Dermis microvascular lymphatic vessel endothelial cell (primary cell): ENCODE measurements around the gene UBA1. TPM values are rescaled to one million over a fixed set of nuclear protein-coding genes. Genes with fewer than 3 reads are reported as not detected.

Source experiments
- DNase-seq, 2 donors: peaks; one replicate each; pipeline versions ENCODE4 v3.0.0 to v3.0.0-alpha.2; 2010; ENCODE audit warnings: low read depth in 2 of 2
- total RNA-seq: library from RNA; depleted of rRNA; stranded (reverse); fragments of >200 nt; gene quantifications from 2 replicates; pipeline ENCODE4 v1.2.1, GENCODE V29; 2014

UBA1 gene
- total RNA-seq, 1 donor from 2014 or later: 115 TPM

DNA sequence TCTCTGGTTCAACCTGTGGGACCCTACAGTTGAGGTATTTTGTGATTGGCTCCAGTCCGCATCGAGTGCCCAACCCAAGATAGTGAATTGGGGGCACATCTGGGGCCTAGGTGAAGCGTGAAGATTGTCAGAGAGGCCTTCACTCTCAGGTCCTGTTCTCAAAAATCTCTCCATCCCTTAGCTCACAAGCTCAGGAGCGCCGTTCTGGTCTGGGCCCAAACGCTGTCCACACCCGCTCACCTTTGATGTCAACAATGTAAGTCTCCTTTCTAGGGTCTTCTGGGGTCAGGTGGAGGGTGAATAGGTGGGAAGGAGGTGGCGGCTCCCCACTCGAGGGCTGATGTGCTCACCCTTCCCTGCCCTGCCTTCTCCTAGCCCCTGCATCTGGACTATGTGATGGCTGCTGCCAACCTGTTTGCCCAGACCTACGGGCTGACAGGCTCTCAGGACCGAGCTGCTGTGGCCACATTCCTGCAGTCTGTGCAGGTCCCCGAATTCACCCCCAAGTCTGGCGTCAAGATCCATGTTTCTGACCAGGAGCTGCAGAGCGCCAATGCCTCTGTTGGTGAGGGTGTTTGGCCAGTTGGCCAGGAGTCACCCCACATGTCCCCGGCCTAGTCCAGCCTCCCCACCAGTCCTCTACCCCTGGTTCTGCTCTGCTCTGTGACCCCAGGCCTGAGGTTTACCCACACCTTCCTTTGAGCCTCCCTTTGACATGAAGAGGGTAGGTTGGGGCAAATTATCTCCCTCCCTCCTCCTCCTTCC lies 17.2 kb downstream of the UBA1 start:
- no peak for DNase-seq

DNA sequence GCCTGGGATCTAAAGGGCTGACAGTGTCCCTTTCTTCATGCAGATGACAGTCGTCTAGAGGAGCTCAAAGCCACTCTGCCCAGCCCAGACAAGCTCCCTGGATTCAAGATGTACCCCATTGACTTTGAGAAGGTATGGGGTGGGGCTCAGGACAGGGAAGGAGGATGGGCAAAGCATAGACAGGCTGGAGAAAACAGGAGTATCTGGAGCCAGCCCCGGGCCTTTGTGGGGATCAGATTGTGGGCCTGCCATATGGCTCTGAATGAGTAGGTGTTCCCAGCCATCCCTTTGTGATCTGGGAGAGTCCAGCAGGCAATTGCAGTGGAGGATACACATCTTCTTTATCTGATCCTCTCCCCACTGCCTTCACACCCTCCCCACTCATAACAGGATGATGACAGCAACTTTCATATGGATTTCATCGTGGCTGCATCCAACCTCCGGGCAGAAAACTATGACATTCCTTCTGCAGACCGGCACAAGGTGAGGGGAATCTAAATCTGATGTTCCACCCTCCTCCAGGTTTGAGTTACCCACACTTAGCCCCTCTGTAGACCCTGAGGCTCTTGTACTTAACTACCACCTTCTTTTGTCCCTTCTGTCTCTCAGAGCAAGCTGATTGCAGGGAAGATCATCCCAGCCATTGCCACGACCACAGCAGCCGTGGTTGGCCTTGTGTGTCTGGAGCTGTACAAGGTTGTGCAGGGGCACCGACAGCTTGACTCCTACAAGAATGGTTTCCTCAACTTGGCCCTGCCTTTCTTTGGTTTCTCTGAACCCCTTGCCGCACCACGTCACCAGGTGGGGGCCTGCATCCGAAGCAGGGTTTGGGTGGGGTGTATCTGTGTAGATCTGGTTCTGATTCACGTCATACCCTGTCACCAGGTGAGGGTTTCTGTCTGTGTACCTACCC lies 19.0 kb downstream of the UBA1 start:
- DNase-seq: no peak

DNA sequence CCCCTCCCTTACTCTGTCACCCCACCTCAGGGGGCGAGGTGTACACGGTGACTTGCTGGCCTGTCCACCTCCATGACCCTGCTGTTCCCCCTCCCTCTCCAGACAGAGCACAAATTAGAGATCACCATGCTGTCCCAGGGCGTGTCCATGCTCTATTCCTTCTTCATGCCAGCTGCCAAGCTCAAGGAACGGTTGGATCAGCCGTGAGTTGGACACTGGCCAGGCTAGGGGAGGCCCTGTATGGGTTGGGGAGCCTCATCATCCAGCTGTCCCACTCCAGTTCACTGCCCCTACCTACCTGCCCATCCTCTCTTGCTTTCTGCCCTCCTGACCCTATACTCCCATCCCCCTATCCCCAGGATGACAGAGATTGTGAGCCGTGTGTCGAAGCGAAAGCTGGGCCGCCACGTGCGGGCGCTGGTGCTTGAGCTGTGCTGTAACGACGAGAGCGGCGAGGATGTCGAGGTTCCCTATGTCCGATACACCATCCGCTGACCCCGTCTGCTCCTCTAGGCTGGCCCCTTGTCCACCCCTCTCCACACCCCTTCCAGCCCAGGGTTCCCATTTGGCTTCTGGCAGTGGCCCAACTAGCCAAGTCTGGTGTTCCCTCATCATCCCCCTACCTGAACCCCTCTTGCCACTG lies 20.9 kb downstream of the UBA1 start:
- DNase-seq: no peak

DNA sequence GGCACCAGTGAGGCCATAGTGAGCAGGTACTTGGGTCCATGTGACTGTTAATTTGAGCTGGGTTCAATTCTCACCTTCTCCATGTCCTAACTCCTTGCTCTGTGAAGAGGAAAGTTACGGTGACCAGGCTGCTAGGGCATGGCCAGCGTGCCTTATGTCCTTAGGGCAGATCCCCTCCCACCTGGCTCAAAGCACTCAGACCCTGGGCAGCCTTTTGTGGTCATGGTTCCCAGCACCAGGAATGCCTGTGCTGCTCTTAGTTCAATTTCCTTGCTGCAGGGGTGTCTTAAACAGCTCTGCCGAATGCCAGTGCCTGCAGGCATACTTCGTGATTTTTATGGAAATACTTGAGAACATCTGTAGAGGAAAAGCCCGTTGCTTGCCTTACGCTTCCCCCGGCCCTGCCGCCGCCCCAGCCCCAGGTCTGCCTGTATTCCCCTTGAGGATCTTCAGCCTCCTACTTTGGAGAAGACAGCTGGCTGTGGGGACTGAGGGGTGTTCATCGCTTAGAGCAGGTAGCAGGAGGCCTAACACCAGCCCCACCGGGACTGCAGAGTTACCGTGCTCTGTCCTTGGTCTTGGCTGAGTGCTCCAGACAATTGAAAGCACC lies 21.8 kb downstream of the UBA1 start:
- no peak for DNase-seq

DNA sequence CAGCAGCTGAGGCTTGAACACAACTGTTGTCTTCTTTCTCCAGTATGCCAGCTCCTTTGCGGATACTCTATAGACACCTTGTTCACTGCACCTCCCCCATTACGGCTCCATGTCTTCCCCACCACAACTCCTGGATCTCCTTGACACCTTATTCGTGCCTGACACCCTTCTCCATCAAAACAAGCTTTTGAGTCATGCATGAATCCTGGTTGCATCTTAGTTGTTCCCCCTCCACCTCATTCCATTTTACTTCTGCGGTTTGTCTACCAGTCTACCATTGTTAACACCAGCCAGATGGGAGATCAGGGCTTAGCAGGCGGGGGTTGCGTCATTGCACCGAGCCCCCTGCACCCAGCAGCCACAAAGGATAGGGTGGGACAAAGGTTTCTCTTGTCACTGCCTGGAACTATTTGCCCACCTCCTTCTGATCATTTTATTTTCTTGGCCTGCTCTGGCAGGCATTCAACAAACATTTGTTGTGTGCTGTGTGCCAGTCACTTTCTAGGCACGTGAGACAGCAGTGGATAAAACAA lies 22.8 kb downstream of the UBA1 start:
- DNase-seq: no peak

DNA sequence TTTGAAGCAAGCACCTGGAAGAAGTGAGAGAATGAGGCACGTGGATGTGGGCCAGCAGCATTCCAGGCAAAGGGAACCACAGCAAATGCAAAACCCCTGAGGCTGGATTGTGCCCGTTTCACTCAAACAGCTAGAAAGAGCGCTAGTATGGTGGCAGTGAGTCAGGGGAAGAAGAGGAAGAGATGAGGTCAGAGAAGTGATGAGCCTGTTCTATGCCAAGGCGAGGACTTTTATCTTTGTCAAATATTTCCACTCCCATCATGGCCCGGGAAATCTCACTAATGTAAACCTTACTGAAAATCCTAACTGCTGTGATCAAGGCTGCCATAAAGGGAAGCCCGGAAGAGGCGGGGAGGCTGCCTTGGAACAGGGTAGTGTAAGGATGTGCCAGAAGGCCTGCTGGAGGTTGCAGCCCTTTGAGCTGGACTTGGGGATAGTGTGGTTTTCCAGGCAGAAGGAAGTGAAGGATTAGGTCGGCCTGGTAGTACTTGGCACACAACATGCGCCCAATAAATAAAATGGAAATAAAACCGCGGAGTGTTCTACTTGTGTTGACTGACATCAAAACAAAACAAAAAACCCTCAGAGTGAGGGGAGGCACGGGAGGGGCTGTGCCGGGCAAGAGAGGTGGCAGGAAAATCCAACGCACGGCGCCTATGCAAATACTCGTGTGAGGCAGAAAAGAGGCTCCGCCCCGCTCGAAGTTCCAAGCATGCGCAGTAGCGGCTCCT lies 23.7 kb downstream of the UBA1 start:
- DNase-seq: peak; percentile 51 to 57

DNA sequence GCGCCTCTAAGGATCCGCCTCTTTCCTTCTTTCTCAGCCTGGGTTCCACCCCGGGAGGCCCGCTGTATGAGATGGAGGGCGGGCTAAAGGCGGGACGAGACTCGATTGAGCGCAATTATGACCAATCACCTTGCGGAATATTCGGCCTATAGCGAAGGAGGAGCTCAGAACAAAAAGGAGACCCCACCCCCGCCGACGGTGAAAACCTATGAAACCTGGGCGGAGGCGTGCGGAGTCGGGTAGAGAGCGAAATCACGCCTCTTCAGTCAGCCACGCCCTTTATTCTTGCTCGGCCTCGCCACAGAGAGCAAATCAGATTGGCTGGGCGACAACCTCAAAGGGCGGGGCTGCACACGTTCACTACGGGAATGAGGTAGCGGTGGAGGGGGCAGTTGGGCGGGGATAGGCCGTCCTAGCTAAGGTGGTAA lies 24.2 kb downstream of the UBA1 start:
- DNase-seq: peak; percentile 97 to 99

DNA sequence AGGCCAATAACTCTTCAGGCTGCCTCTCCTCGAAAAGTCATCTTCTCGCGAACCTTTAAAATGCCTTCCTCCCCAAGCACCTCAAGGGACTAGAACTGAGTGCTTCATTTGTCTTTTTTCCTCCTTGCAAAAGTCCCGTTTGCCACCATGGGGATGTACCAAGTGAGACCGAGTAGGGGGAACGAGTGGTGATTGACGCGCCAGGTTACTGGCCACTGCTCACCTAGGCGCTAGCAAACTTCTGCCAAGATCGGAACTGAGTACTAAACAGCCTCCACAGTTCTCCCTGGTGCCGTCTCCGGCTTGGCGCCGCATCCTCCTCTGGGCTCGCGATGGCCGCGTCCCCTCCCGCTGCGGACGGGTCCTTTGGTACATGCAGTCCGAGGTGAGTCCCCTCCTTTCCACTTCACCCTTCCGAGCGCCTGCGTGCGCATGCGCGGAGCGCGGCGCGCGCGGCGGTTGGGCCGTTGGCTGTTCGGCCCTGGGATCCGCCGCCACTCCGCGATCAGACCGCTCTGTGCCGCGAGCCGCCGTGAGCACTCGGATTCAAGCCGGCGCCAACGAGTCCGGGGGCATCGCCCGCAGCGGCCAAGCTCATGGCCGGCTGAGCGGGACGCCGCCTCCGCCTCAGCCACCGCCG lies 24.8 kb downstream of the UBA1 start, which contains the start of gene CDK16:
Gene CDK16, plus strand, starts transcription at position 402 of the 640 bp plus-strand sequence. CDS start 4,877 bp downstream, outside the sequence.
- DNase-seq: peak; percentile 78 to 82

DNA sequence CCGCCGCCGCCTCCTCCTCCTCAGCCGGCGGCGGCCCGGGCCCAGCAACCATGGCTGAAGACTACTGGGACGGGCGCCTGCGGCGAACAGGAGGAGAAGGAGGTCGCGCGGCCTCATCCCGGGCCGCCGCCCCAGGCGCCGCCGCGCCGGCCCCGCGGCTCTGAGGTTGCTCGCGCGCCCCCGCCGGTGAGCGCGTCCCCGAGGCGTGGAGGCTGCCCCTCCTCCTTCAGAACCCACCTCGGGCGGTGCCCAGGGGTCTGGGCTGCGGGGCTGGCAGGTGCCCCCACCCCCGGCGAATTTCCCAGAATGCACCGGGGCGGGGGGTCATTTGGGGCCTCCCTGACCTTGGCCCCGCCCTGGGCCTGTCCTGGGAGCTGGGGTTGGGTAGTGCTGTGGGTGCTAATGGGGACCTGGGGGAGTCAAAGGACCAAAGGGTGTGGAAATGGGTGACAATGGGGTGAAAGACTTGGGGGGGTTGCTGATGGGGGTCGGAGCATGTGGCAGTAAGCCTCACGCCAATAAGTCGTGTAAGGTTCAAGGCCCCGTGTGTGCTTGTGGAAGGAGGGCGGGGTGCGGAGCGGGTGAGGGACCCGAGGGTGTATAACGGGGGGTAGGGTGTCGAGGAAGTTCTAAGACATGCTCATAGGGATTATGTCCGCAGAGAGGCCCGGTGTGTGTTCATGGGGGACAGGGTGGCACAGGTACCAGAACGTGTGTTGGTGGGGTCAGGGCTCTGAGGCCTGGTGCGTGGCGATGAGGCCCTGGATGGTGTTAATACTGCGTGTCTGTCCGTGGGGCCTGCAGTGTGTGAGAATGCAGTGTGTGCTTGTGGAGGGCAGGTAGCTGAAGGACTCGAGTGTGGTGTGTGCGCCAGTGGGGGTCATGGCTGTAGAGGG lies 25.5 kb downstream of the UBA1 start:
- DNase-seq: peak in 1 of 2 donors; percentile 17

DNA sequence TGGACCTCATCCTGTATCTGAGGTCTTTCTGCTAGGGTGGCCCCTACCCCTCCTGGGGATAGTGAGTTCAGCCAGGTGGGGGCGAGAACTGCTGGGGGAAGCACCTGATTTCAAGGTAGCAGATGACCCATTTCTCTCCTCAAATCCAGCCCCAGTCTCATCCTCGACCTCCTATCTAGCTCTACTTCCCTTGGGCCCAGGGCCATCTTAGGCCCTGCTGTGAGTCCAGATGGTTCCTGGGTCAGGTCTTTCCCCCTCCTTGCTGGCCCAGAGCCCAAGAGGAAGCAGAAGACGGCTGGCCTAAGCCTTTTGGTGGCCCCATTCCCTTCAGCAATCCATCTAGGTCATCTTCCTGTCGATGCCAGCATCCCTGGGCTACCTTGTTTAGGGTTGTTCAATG lies 28.1 kb downstream of the UBA1 start:
- no peak for DNase-seq

DNA sequence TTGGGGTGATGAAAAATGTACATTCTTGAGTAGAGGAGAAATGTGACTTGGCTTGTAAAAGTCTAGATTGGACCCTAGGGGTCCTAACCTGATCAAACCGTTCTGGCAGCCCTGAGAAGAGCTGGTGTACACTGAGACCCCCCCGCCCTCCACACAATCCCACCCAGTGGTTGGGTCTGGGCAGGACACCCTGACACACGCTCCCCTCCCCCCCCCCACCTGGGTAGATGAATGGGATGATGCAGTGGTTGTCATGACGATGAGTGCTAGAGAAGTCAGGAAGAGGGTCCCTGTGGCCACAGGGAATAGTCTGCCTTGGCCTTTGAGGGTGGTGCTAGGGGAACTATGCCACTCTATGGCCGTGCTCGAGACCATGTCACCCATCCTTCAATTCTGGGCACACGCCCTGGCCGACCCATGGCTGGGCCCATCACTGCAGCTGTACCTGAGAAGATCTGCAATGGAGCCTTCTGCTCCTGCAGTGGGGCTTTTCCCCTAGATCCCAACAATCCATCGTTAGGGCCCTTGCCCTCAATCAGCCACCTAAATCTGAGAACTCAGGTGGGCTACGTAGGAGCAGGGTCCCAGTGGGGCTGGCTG lies 29.2 kb downstream of the UBA1 start:
- no peak for DNase-seq

DNA sequence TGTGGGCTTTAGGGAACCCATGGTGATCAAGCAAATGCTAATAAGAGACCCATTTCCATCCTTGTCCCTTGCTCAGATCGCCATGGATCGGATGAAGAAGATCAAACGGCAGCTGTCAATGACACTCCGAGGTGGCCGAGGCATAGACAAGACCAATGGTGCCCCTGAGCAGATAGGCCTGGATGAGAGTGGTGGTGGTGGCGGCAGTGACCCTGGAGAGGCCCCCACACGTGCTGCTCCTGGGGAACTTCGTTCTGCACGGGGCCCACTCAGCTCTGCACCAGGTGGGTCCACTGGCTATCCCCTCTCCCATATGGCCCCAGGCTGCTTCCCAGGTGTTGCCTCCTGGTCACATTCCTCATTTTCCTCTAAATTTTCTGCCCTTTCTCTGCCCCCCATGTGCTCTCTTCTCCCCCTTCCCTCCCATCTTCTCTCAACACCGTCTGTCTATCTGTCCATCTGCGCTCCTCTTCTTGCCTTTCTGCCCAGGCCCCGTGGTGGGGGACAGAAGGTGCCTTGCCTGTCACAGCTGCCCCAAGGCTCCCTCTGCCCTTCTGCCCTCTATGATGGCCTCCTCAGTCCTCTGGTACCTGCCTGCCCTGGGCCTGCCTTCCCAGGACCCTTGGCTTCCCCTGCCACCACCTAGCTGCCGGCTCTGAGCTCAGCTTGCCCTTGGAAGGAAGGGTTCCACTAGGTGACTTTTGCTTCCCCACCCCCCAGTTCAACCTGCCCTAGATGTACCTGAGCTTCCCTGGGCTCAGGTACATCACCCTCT lies 30.0 kb downstream of the UBA1 start:
- no peak for DNase-seq

DNA sequence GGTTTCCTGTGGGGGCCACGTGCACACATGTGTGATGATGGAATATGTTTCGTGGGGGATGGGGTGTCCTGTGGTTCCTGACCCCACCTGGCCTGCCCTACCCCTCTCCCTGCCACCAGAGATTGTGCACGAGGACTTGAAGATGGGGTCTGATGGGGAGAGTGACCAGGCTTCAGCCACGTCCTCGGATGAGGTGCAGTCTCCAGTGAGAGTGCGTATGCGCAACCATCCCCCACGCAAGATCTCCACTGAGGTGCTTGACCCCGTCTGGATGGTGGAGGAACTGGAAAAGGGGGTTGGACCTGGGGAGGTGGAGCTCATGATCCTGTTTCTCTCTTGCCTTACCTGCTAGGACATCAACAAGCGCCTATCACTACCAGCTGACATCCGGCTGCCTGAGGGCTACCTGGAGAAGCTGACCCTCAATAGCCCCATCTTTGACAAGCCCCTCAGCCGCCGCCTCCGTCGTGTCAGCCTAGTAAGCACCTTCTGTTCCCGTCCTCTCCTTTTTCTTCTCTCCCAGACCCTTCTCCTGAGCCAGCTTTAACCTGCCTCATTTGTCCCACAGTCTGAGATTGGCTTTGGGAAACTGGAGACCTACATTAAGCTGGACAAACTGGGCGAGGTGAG lies 30.8 kb downstream of the UBA1 start:
- no peak for DNase-seq

DNA sequence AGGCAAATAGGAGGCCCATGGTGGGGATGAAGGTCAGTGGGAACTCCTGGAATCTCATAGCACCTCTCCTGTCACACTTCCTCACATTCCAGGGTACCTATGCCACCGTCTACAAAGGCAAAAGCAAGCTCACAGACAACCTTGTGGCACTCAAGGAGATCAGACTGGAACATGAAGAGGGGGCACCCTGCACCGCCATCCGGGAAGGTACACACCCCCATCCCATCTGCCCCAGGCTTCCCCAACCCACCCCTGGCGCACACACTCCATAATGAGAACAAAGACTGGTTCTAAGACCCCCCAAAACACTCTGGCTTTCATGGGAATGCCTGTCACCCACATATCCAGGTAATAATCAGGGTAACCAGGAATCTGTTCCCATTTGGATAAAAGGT lies 31.3 kb downstream of the UBA1 start:
- no peak for DNase-seq

DNA sequence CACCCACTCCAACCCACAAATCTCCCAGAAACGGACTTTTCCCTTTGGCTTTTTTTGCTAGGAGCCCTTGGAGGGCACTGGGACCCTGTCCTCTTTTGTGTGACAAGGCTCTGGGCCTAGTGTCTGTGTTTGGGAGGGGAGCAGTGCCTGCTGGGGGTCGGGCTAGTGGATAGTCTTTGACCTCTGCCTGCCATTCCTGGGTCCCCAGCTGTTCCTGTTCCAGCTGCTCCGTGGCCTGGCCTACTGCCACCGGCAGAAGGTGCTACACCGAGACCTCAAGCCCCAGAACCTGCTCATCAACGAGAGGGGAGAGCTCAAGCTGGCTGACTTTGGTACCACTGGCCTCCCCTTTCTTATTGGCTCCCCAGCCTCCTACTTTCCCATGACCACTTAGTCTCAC lies 32.4 kb downstream of the UBA1 start:
- DNase-seq: no peak

DNA sequence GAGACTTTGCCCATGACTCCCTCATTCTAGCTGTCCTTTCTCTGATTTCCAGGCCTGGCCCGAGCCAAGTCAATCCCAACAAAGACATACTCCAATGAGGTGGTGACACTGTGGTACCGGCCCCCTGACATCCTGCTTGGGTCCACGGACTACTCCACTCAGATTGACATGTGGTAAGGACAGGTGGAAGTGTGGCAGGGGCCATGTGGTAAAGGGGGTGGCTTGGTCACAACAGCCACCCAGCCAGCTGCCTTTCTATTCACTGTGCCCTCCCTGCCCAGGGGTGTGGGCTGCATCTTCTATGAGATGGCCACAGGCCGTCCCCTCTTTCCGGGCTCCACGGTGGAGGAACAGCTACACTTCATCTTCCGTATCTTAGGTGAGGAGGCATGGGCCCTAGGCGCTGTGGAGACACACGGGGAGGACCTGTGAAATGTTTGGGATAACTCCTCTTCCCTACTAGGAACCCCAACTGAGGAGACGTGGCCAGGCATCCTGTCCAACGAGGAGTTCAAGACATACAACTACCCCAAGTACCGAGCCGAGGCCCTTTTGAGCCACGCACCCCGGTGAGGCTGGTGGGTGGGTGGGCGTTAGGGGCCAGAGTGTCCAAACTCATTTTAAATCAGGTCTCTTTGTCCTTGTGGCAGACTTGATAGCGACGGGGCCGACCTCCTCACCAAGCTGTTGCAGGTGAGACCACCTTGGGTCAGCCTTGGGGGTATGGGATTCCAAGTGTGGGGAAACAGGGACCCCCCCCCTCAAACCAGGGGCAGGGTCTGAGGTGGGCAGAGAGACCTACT lies 33.1 kb downstream of the UBA1 start:
- no peak for DNase-seq

DNA sequence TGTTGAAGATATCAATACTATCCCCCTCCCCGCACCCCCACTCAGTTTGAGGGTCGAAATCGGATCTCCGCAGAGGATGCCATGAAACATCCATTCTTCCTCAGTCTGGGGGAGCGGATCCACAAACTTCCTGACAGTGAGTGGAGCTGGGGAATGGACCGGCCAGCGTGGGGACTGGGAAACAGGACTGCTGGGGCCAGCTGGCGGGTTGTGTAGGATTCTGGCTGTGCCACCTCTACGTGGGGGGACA lies 33.6 kb downstream of the UBA1 start:
- no peak for DNase-seq
